PC-9 (cell line): ENCODE results near the gene ANAPC16. TPM values are rescaled to one million over a fixed set of nuclear protein-coding genes. Genes with fewer than 3 reads are reported as not detected.

Source experiments
- BruUV-seq: library from RNA; stranded (reverse); fragments of 400-500 nt; replicated peaks from 2 replicates; lab custom pipeline; 2021; lab: Mats Ljungman, UMichigan
- CTCF ChIA-PET: fragments of 300-600 bp; sonication (Branson Sonifier 250); formaldehyde crosslinking; loops from one replicate; lab custom pipeline; 2022; ENCODE audit warnings: antibody characterized with exemption; lab: Charles Lee
- POLR2A ChIA-PET: fragments of 300-600 bp; sonication (Branson Sonifier 250); formaldehyde crosslinking; loops from one replicate; lab custom pipeline; 2022; ENCODE audit warnings: antibody characterized with exemption; ENCODE audit not compliant: unreplicated experiment; lab: Charles Lee
- DNase-seq, 2 experiments: peaks; one replicate each; pipeline versions ENCODE4 v3.0.0 to v3.0.0-alpha.2; 2015 to 2022; ENCODE audit warnings: mixed read lengths in 1 of 2
- H2AFZ ChIP-seq: fragments of 200-600 bp; sonication (generic); 2 replicates; pipeline ENCODE4 v1.8.1; 2017; ENCODE audit warnings: antibody characterized with exemption
- H3F3A ChIP-seq: fragments of 200-600 bp; sonication (generic); 2 replicates; pipeline ENCODE4 v1.8.1; 2017; ENCODE audit warnings: antibody characterized with exemption, mild to moderate bottlenecking, low read depth; ENCODE audit not compliant: insufficient read depth
- H3K27ac ChIP-seq: fragments of 200-600 bp; sonication (generic); 2 replicates; pipeline ENCODE4 v1.6.1; 2016; ENCODE audit warnings: mixed run types
- H3K27me3 ChIP-seq: fragments of 200-600 bp; sonication (generic); 2 replicates; pipeline ENCODE4 v1.6.1; 2016; ENCODE audit warnings: low read depth, mixed run types; ENCODE audit not compliant: insufficient read depth
- H3K36me3 ChIP-seq: fragments of 200-600 bp; sonication (generic); 2 replicates; pipeline ENCODE4 v1.6.1; 2016; ENCODE audit warnings: low read depth, mixed run types
- H3K4me1 ChIP-seq: fragments of 200-600 bp; sonication (generic); replicated peaks from 2 replicates; pipeline ENCODE4 v1.6.1; 2016; ENCODE audit warnings: mixed run types; ENCODE audit not compliant: insufficient read depth
- H3K4me2 ChIP-seq: fragments of 200-600 bp; sonication (generic); 2 replicates; pipeline ENCODE4 v1.6.1; 2017; ENCODE audit warnings: mixed run types
- H3K4me3 ChIP-seq: fragments of 200-600 bp; sonication (generic); 2 replicates; pipeline ENCODE4 v1.6.1; 2016; ENCODE audit warnings: mixed run types
- H3K79me2 ChIP-seq: fragments of 200-600 bp; sonication (generic); 2 replicates; pipeline ENCODE4 v1.6.1; 2017; ENCODE audit warnings: low read depth, mixed run types
- H3K9me2 ChIP-seq: fragments of 200-600 bp; sonication (generic); 2 replicates; pipeline ENCODE4 v1.8.1; 2017; ENCODE audit warnings: mild to moderate bottlenecking; ENCODE audit not compliant: insufficient read depth
- H3K9me3 ChIP-seq: fragments of 200-600 bp; sonication (generic); 2 replicates; pipeline ENCODE4 v1.8.1; 2016; ENCODE audit warnings: low read depth; ENCODE audit not compliant: insufficient read depth
- H4K20me1 ChIP-seq: fragments of 200-600 bp; sonication (generic); 2 replicates; pipeline ENCODE4 v1.8.1; 2017; ENCODE audit not compliant: insufficient read depth
- CTCF ChIP-seq: fragments of 200-600 bp; sonication (generic); conservative IDR thresholded peaks from 2 replicates; pipeline ENCODE4 v1.6.1; 2017; ENCODE audit warnings: mixed run types, antibody characterized with exemption, mild to moderate bottlenecking, moderate library complexity
- EZH2 ChIP-seq: fragments of 200-600 bp; sonication (generic); IDR thresholded peaks from 2 replicates; pipeline ENCODE4 v1.8.0; 2017; ENCODE audit warnings: antibody characterized with exemption, low read depth
- intact Hi-C: fragments of 100-400 bp; cut with micrococcal nuclease; formaldehyde crosslinking; loops from one replicate; pipeline ENCODE4 v1.10.0; 2022; ENCODE audit not compliant: unreplicated experiment
- total RNA-seq: library from RNA; stranded (reverse); gene quantifications from 2 replicates; pipeline ENCODE4 v1.2.3, GENCODE V29; 2021

The ANAPC16 gene
- total RNA-seq, 1 experiment from 2014 or later, result 171 TPM

- H3K9me2 ChIP-seq, result no peaks in the 10 kb centered on the region
- intact Hi-C loops, result no loop called here
- no peaks in the 10 kb centered on the region for H3K79me2 ChIP-seq
- ChIA-PET CTCF (interaction anchor here (0.6 kb wide), 1 partner anchor 22 kb away, joined by 3 read pairs; no protein-coding TSS in a partner anchor), POLR2A (no interaction called here)
- no peak overlapping the region for H2AFZ ChIP-seq
- peaks cover 62% of the 10 kb centered on the region for H3K4me1 ChIP-seq
- TF ChIP-seq CTCF, result no peak
- no peak for TF ChIP-seq EZH2
- no peaks in the 10 kb centered on the region for H4K20me1 ChIP-seq
- H3K4me2 ChIP-seq, result no peak overlapping the region
- H3K27me3 ChIP-seq, result no peaks in the 10 kb centered on the region
- no peaks in the 10 kb centered on the region for H3K9me3 ChIP-seq
- H3K36me3 ChIP-seq, result no peaks in the 10 kb centered on the region
- no peak overlapping the region; the same call in 1 of the 2 replicates for H3K27ac ChIP-seq
- no TSS peak for BruUV-seq
- no peak for DNase-seq
- no peak overlapping the region for H3K4me3 ChIP-seq
- H3F3A ChIP-seq, result peaks cover 56% of the 10 kb centered on the region
Observed at GRCh38 chr10:72265508-72265907, 49.7 kb downstream of the ANAPC16 start.

- POLR2A ChIA-PET, result interaction anchor here (0.6 kb wide), 1 partner anchor 47 kb away, joined by 3 read pairs; no protein-coding TSS in a partner anchor
- H3K27ac ChIP-seq, result no peak overlapping the region
Observed at GRCh38 chr10:72265990-72266865, 50.4 kb downstream of the ANAPC16 start.

GRCh38 chr10:72267381-72267780, 51.6 kb downstream of the ANAPC16 start:
- no peak overlapping the region for H3K4me3 ChIP-seq
- H3K36me3 ChIP-seq, result no peaks in the 10 kb centered on the region
- H2AFZ ChIP-seq, result no peak overlapping the region
- no peak overlapping the region for H3K27ac ChIP-seq
- H3K9me2 ChIP-seq, result no peaks in the 10 kb centered on the region
- no peaks in the 10 kb centered on the region for H4K20me1 ChIP-seq
- TF ChIP-seq CTCF, result no peak
- no peak for TF ChIP-seq EZH2
- peaks cover 58% of the 10 kb centered on the region for H3F3A ChIP-seq
- POLR2A ChIA-PET, result no interaction called here
- CTCF ChIA-PET, result no interaction called here
- DNase-seq, result no peak
- H3K9me3 ChIP-seq, result no peaks in the 10 kb centered on the region
- H3K79me2 ChIP-seq, result no peaks in the 10 kb centered on the region
- intact Hi-C loops, result no loop called here
- no TSS peak for BruUV-seq
- H3K27me3 ChIP-seq, result no peaks in the 10 kb centered on the region
- peaks cover 64% of the 10 kb centered on the region for H3K4me1 ChIP-seq
- H3K4me2 ChIP-seq, result no peak overlapping the region

More at GRCh38 chr10:72265990-72266865, 50.4 kb downstream of the ANAPC16 start:
- Histone ChIP-seq H3K4me1 (peaks cover 64% of the 10 kb centered on the region), H2AFZ (no peak overlapping the region), H3K27me3 (no peaks in the 10 kb centered on the region), H3K4me2 (no peak overlapping the region), H3K9me2 (no peaks in the 10 kb centered on the region), H4K20me1 (no peaks in the 10 kb centered on the region), H3K4me3 (no peak overlapping the region), H3K9me3 (no peaks in the 10 kb centered on the region), H3F3A (peaks cover 58% of the 10 kb centered on the region), H3K36me3 (no peaks in the 10 kb centered on the region), H3K79me2 (no peaks in the 10 kb centered on the region)
- intact Hi-C loops, result no loop called here
- BruUV-seq, result no TSS peak
- CTCF ChIA-PET, result interaction anchor here (0.6 kb wide), 1 partner anchor 21 kb away, joined by 3 read pairs; no protein-coding TSS in a partner anchor
- TF ChIP-seq CTCF (no peak), EZH2 (no peak)
- DNase-seq, result no peak
